Measurements from ENCODE around the gene RALGAPA1.

DNA sequence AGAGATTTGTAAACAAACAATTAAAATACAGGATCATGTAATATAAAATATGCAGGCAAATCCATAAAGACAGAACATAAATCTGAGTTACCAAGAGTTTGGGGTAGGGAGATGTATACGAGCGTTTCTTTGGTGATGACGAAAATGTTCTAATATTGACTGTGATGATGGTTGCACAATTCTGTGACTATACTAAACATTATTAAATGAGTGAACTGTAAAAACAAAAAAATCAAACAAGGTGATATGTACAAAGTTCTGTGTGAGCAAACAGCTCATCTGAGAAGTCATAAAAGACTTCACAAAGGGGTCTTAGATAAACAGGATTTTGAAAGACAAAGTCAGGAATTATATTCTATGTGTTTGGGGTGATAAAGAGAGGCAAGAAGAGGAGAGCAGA is 147.2 kb downstream of the RALGAPA1 start:
- no peak for TF ChIP-seq TAF1 (IDR thresholded peaks at IDR 0.05; ENCODE audit: low read depth)
- TF ChIP-seq, protein P1, sequence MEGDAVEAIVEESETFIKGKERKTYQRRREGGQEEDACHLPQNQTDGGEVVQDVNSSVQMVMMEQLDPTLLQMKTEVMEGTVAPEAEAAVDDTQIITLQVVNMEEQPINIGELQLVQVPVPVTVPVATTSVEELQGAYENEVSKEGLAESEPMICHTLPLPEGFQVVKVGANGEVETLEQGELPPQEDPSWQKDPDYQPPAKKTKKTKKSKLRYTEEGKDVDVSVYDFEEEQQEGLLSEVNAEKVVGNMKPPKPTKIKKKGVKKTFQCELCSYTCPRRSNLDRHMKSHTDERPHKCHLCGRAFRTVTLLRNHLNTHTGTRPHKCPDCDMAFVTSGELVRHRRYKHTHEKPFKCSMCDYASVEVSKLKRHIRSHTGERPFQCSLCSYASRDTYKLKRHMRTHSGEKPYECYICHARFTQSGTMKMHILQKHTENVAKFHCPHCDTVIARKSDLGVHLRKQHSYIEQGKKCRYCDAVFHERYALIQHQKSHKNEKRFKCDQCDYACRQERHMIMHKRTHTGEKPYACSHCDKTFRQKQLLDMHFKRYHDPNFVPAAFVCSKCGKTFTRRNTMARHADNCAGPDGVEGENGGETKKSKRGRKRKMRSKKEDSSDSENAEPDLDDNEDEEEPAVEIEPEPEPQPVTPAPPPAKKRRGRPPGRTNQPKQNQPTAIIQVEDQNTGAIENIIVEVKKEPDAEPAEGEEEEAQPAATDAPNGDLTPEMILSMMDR (IDR thresholded peaks at IDR 0.05; ENCODE audit: poor library complexity, severe bottlenecking), result no peak

All from neural cell (in vitro differentiated cells).